HG02571 (cell line): ENCODE measurements around the gene PDZD2.
"Not testable (repeated sequence)": the region's sequence is repeated elsewhere in the genome, so short reads cannot be mapped to it uniquely, and the experiment has no call there.

ENCODE experiments used
- ATAC-seq: cut with Tn5 transposase; IDR thresholded peaks from one replicate; pipeline ENCODE4 v1.9.1; 2021; ENCODE audit warnings: mild to moderate bottlenecking, moderate library complexity; ENCODE audit not compliant: unreplicated experiment

PDZD2 gene

GRCh38 chr5:32059761-32060530 is 421.0 kb downstream of the PDZD2 start:
- no peak for ATAC-seq

GRCh38 chr5:32061236-32061635 is 422.3 kb downstream of the PDZD2 start:
- ATAC-seq = no peak

- ATAC-seq = no peak
These were observed 427.5 kb downstream of the PDZD2 start for GRCh38 chr5:32066448-32066847.

GRCh38 chr5:32067774-32068470 is 429.0 kb downstream of the PDZD2 start:
- no peak for ATAC-seq

GRCh38 chr5:32068561-32068960 is 429.6 kb downstream of the PDZD2 start:
- ATAC-seq = no peak

- ATAC-seq = no peak
These were observed 430.5 kb downstream of the PDZD2 start for GRCh38 chr5:32069396-32069795.

- ATAC-seq = no peak
These were observed 432.5 kb downstream of the PDZD2 start for GRCh38 chr5:32071351-32071944.

- no peak for ATAC-seq
These were observed 433.1 kb downstream of the PDZD2 start for GRCh38 chr5:32072054-32072453.

GRCh38 chr5:32074401-32074800 is 435.5 kb downstream of the PDZD2 start:
- no peak for ATAC-seq

GRCh38 chr5:32076699-32077695 is 438.1 kb downstream of the PDZD2 start:
- no peak for ATAC-seq

GRCh38 chr5:32078855-32079254 is 439.9 kb downstream of the PDZD2 start:
- not testable (repeated sequence) for ATAC-seq

GRCh38 chr5:32080565-32080964 is 441.6 kb downstream of the PDZD2 start:
- not testable (repeated sequence) for ATAC-seq

GRCh38 chr5:32082701-32083100 is 443.8 kb downstream of the PDZD2 start:
- ATAC-seq = no peak

GRCh38 chr5:32083981-32084430 is 445.1 kb downstream of the PDZD2 start:
- no peak for ATAC-seq

- ATAC-seq = no peak
These were observed 448.5 kb downstream of the PDZD2 start for GRCh38 chr5:32087086-32088082.

GRCh38 chr5:32088214-32088613 is 449.3 kb downstream of the PDZD2 start:
- ATAC-seq = no peak

GRCh38 chr5:32089146-32090000 is 450.4 kb downstream of the PDZD2 start:
- ATAC-seq = no peak

GRCh38 chr5:32090026-32090754 is 451.3 kb downstream of the PDZD2 start:
- no peak for ATAC-seq
